PC-3 (cell line): ENCODE measurements around the gene AIG1. TPM values are rescaled to one million over a fixed set of nuclear protein-coding genes. Genes with fewer than 3 reads are reported as not detected.

Experiments
- ATAC-seq: fragments of 200-7000 bp; cut with Tn5 transposase; 2 replicates; pipeline ENCODE4 v1.9.1; 2020; ENCODE audit warnings: mild to moderate bottlenecking, moderate library complexity
- BruUV-seq: library from RNA; stranded (reverse); fragments of 400-500 nt; replicated peaks from 2 replicates; lab custom pipeline; 2021; lab: Mats Ljungman, UMichigan
- CTCF ChIA-PET: fragments of 300-600 bp; sonication (Branson Sonifier 250); formaldehyde crosslinking; loops from one replicate; lab custom pipeline; 2022; ENCODE audit warnings: antibody characterized with exemption; lab: Charles Lee
- POLR2A ChIA-PET: fragments of 300-600 bp; sonication (Branson Sonifier 250); formaldehyde crosslinking; loops from one replicate; lab custom pipeline; 2022; ENCODE audit warnings: antibody characterized with exemption; ENCODE audit not compliant: unreplicated experiment; lab: Charles Lee
- DNase-seq: peaks from one replicate; pipeline ENCODE4 v3.0.0-alpha.2; 2015
- H2AFZ ChIP-seq: fragments of 300-600 bp; sonication (generic); 2 replicates; pipeline ENCODE4 v1.6.0; 2016; ENCODE audit warnings: antibody characterized with exemption, low read length
- H3F3A ChIP-seq: fragments of 300-600 bp; sonication (generic); one replicate; pipeline ENCODE4 v1.6.0; 2017; ENCODE audit warnings: antibody characterized with exemption, low read length, control low read depth, mild to moderate bottlenecking; ENCODE audit not compliant: unreplicated experiment
- H3K27ac ChIP-seq: fragments of 300-600 bp; sonication (generic); 2 replicates; pipeline ENCODE4 v1.5.1; 2016; ENCODE audit warnings: mild to moderate bottlenecking, low read length
- H3K27me3 ChIP-seq: fragments of 300-600 bp; sonication (generic); 2 replicates; pipeline ENCODE4 v1.6.1; 2016; ENCODE audit warnings: low read length, mixed read lengths
- H3K36me3 ChIP-seq: fragments of 300-600 bp; sonication (generic); 2 replicates; pipeline ENCODE4 v1.6.1; 2016; ENCODE audit warnings: low read depth, mixed run types, low read length, mixed read lengths
- H3K4me1 ChIP-seq: fragments of 300-600 bp; sonication (generic); 2 replicates; pipeline ENCODE4 v1.5.1; 2016; ENCODE audit warnings: low read length; ENCODE audit not compliant: insufficient read depth
- H3K4me2 ChIP-seq: fragments of 300-600 bp; sonication (generic); 2 replicates; pipeline ENCODE4 v1.6.0; 2016; ENCODE audit warnings: low read length
- H3K4me3 ChIP-seq: fragments of 300-600 bp; sonication (generic); 2 replicates; pipeline ENCODE4 v1.5.1; 2016; ENCODE audit warnings: mild to moderate bottlenecking, low read length, mixed read lengths
- H3K79me2 ChIP-seq: fragments of 300-600 bp; sonication (generic); 2 replicates; pipeline ENCODE4 v1.6.1; 2017; ENCODE audit warnings: low read length, mixed read lengths
- H3K9ac ChIP-seq: fragments of 300-600 bp; sonication (generic); 2 replicates; pipeline ENCODE4 v1.6.0; 2016; ENCODE audit warnings: mild to moderate bottlenecking, low read length
- H3K9me2 ChIP-seq: fragments of 300-600 bp; sonication (generic); replicated peaks from 2 replicates; pipeline ENCODE4 v1.6.1; 2016; ENCODE audit warnings: mixed run types, low read length, mixed read lengths
- H3K9me3 ChIP-seq: fragments of 300-600 bp; sonication (generic); 2 replicates; pipeline ENCODE4 v1.6.1; 2016; ENCODE audit warnings: low read length, mixed read lengths
- H4K20me1 ChIP-seq: fragments of 300-600 bp; sonication (generic); 2 replicates; pipeline ENCODE4 v1.6.1; 2016; ENCODE audit warnings: low read length, mixed read lengths
- EZH2 ChIP-seq: fragments of 300-600 bp; sonication (generic); IDR thresholded peaks from one replicate; pipeline ENCODE4 v1.6.1; 2017; ENCODE audit warnings: antibody characterized with exemption, mild to moderate bottlenecking, low read length; ENCODE audit not compliant: unreplicated experiment
- EZH2phosphoT487 ChIP-seq: fragments of 300-600 bp; sonication (generic); IDR thresholded peaks from 2 replicates; pipeline ENCODE4 v1.6.1; 2018; ENCODE audit warnings: mild to moderate bottlenecking, antibody characterized with exemption, low read length, borderline replicate concordance
- intact Hi-C: fragments of 100-400 bp; cut with micrococcal nuclease; formaldehyde crosslinking; loops from 2 replicates; pipeline ENCODE4 v1.9.0; 2023
- total RNA-seq: library from RNA; depleted of rRNA; stranded (reverse); fragments of >200 nt; gene quantifications from 2 replicates; pipeline ENCODE4 v1.2.3, GENCODE V29; 2014
- TF ChIP-seq, protein P1 (sequence below): fragments of 300-600 bp; sonication (generic); conservative IDR thresholded peaks from 2 replicates; pipeline ENCODE4 v1.5.1; 2017; ENCODE audit warnings: antibody characterized with exemption, low read depth, mild to moderate bottlenecking, low read length

AIG1 gene
- total RNA-seq, 1 experiment from 2014 or later, result 32.7 TPM

DNA sequence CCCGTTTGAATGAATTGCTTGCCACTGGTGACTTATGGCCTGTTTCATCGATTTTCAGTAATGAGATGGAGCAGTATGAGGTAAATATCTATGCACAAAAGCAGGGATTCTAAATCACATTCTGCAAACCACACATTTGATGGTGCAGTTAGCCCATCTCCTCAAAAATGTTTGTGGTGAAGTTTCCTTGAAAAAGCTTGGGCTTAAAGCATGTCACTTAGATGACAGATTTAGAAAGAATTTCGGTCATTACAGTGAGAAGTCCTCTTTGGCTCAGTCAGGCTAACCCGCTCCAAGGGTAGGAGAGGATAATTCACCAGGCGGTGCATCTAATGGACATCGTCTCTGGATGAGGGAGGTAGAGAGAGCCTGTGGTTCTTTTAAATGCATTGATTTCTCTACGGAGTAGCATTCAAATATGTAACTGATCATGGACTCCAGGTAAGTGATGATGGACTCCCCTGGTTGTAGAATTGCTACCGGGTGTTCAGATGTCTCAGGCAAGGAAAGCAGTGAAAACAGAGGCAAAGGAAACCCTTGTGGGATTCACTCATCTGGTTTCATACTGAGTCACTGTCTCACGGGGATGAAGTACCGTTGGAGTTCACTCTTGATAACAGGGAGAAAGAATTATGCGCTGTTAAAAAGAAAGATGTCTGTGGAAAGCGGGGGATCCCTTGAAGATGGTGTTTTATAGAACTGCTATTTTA is 65.3 kb downstream of the AIG1 start:
- Histone ChIP-seq H3K27ac (no peak overlapping the region), H3K4me2 (no peak overlapping the region), H3K9me3 (no peaks in the 10 kb centered on the region), H3K4me1 (no peaks in the 10 kb centered on the region), H3K36me3 (peaks cover 6% of the 10 kb centered on the region; the same call in 1 of the 2 replicates), H3K4me3 (no peak overlapping the region), H3F3A (no peaks in the 10 kb centered on the region), H2AFZ (no peak overlapping the region), H3K9me2 (no peaks in the 10 kb centered on the region), H3K27me3 (no peaks in the 10 kb centered on the region), H4K20me1 (no peaks in the 10 kb centered on the region), H3K9ac (no peak overlapping the region), H3K79me2 (no peaks in the 10 kb centered on the region)
- no peak for DNase-seq
- no peak for ATAC-seq
- no TSS peak for BruUV-seq
- intact Hi-C loops, result no loop called here
- TF ChIP-seq, protein P1, sequence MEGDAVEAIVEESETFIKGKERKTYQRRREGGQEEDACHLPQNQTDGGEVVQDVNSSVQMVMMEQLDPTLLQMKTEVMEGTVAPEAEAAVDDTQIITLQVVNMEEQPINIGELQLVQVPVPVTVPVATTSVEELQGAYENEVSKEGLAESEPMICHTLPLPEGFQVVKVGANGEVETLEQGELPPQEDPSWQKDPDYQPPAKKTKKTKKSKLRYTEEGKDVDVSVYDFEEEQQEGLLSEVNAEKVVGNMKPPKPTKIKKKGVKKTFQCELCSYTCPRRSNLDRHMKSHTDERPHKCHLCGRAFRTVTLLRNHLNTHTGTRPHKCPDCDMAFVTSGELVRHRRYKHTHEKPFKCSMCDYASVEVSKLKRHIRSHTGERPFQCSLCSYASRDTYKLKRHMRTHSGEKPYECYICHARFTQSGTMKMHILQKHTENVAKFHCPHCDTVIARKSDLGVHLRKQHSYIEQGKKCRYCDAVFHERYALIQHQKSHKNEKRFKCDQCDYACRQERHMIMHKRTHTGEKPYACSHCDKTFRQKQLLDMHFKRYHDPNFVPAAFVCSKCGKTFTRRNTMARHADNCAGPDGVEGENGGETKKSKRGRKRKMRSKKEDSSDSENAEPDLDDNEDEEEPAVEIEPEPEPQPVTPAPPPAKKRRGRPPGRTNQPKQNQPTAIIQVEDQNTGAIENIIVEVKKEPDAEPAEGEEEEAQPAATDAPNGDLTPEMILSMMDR, result no peak
- POLR2A ChIA-PET, result no interaction called here
- CTCF ChIA-PET, result no interaction called here

DNA sequence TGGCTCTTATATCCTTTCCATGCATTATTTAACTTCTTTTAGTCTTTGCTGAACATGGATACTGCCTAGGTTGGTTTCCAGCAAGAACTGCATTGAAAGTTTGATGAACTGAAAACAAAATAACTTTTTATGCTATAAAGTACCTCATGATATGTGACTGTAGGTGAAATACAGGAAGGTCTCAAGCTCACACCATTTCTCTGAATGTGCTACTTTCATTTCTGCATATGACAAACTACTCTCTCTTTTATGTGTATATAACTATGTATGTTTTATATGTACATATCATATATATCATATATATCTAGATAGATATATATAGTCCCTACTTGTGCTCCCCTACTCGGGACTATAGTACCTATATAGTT is 65.9 kb downstream of the AIG1 start:
- no peaks in the 10 kb centered on the region for H3K27me3 ChIP-seq
- no peaks in the 10 kb centered on the region for H3K4me1 ChIP-seq
- H2AFZ ChIP-seq, result no peak overlapping the region
- H3K79me2 ChIP-seq, result no peaks in the 10 kb centered on the region
- H4K20me1 ChIP-seq, result no peaks in the 10 kb centered on the region
- no peaks in the 10 kb centered on the region for H3K9me3 ChIP-seq
- BruUV-seq, result no TSS peak
- no peak overlapping the region for H3K4me3 ChIP-seq
- H3K36me3 ChIP-seq, result peaks cover 6% of the 10 kb centered on the region; the same call in 1 of the 2 replicates
- no peak for ATAC-seq
- H3K27ac ChIP-seq, result no peak overlapping the region
- no peak overlapping the region for H3K4me2 ChIP-seq
- ChIA-PET CTCF (no interaction called here), POLR2A (no interaction called here)
- no peak for DNase-seq
- no peaks in the 10 kb centered on the region for H3F3A ChIP-seq
- intact Hi-C loops, result no loop called here
- H3K9ac ChIP-seq, result no peak overlapping the region
- no peaks in the 10 kb centered on the region for H3K9me2 ChIP-seq
- TF ChIP-seq, protein P1, result no peak
- TF ChIP-seq EZH2, result no peak
- no peak for TF ChIP-seq EZH2phosphoT487

DNA sequence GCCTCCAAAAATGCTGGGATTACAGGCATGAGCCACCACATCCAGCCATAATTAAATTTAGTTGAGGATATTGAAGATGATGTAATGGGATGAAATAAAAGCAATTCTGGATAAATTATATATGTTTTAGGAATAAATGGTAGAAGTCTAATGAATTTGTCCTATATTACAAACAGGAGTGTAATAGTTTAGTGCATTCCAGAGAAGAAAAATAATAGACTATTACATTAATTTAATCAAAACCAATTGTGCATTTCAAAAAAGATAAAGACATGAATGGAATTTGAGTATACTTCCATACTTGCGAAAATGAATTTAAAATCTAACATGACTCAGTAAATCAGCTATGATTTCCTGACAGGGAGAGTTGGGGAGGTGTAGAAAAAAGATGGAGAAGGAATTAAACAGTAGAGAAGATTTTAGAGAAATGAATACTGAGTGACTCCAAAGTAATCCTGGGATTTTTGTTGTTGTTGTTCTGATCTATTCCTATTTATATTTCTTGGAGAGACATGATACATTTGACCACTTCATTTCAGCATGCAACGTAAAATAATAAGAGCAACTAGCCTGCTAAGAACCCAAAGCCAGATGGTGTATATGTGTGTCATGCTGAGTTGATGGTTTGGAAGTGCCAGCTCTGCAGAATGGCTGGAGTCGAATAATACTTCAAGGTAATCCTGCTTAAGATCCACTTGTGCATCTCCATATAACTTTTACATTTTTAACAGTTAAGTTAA is 67.4 kb downstream of the AIG1 start:
- no peak overlapping the region for H3K27ac ChIP-seq
- H3K4me1 ChIP-seq, result no peaks in the 10 kb centered on the region
- CTCF ChIA-PET, result no interaction called here
- no peaks in the 10 kb centered on the region for H3K79me2 ChIP-seq
- no peak overlapping the region for H3K4me3 ChIP-seq
- H3F3A ChIP-seq, result no peaks in the 10 kb centered on the region
- H3K9me2 ChIP-seq, result no peaks in the 10 kb centered on the region
- POLR2A ChIA-PET, result no interaction called here
- no peaks in the 10 kb centered on the region for H3K27me3 ChIP-seq
- DNase-seq (no peak), ATAC-seq (no peak)
- TF ChIP-seq EZH2phosphoT487, result no peak
- no peak for TF ChIP-seq EZH2
- TF ChIP-seq, protein P1, result no peak
- no peak overlapping the region for H2AFZ ChIP-seq
- H3K4me2 ChIP-seq, result no peak overlapping the region
- H4K20me1 ChIP-seq, result no peaks in the 10 kb centered on the region
- intact Hi-C loops, result no loop called here
- no peak overlapping the region for H3K9ac ChIP-seq
- BruUV-seq, result no TSS peak
- peaks cover 6% of the 10 kb centered on the region; the same call in 1 of the 2 replicates for H3K36me3 ChIP-seq
- no peaks in the 10 kb centered on the region for H3K9me3 ChIP-seq
